ENCODE data around the gene HDGFL2. TPM values are rescaled to one million over a fixed set of nuclear protein-coding genes. Genes with fewer than 3 reads are reported as not detected.

Gene HDGFL2
- total and polyA plus RNA-seq, 2 of the 8 experiments (the other 6 are each of a cell fraction or from before 2014, with no cell fraction given) = 31.1 to 106 TPM

GRCh38 chr19:4449639-4450028 is 22.5 kb upstream of the HDGFL2 start:
- no peak overlapping the region for H3K27ac ChIP-seq (ENCODE audit: low read depth, low read length)
- H2BK20ac ChIP-seq (ENCODE audit: low read length) = no peak overlapping the region
- no peaks in the 10 kb centered on the region for H3K9me3 ChIP-seq (ENCODE audit: insufficient read depth in 2 of 2, low read depth in 1 of 2, low read length in 1 of 2)
- no peak overlapping the region for H2BK15ac ChIP-seq (ENCODE audit: low read length)
- no peaks in the 10 kb centered on the region for H3K79me2 ChIP-seq (ENCODE audit: control insufficient read depth in 1 of 2, insufficient read depth in 2 of 2, low read length in 2 of 2)
- H2AFZ ChIP-seq (ENCODE audit: low read length) = no peak overlapping the region
- no peak overlapping the region for H3K4me3 ChIP-seq (ENCODE audit: extremely low read depth in 1 of 4, insufficient read depth in 2 of 4, low read depth in 3 of 4, low read length in 4 of 4)
- no peak overlapping the region for H3K4ac ChIP-seq (replicated peaks; ENCODE audit: insufficient read length, low read depth, low read length)
- CTCF ChIA-PET (ENCODE audit: partially characterized antibody) = interaction anchor here (0.9 to 6.9 kb wide), 10 partner anchors 9 to 87 kb away, joined by 3 to 34 read pairs (median 4); partner anchors contain the start of gene CHAF1A
- no peaks in the 10 kb centered on the region; a peak in 3 of 7 replicates for H3K4me1 ChIP-seq (replicated peaks in 1 of 4; ENCODE audit: control insufficient read depth in 3 of 4, insufficient read depth in 4 of 4, low read length in 3 of 4)
- POLR2A ChIA-PET (ENCODE audit: partially characterized antibody) = interaction anchor here (0.8 to 58.1 kb wide), 6 partner anchors 22 to 81 kb away, joined by 3 to 1590 read pairs (median 3); partner anchors contain the start of genes CHAF1A, HDGFL2 and SH3GL1
- no peak overlapping the region for H2BK12ac ChIP-seq (ENCODE audit: low read depth, low read length)
- H4K20me1 ChIP-seq (replicated peaks in 1 of 2; ENCODE audit: control insufficient read depth in 1 of 2, insufficient read depth in 2 of 2, low read length in 2 of 2) = peaks cover 7 to 19% of the 10 kb centered on the region in 2 experiments
- H3K27me3 ChIP-seq (replicated peaks in 1 of 4; ENCODE audit: control insufficient read depth in 3 of 4, extremely low read depth in 1 of 4, insufficient read depth in 3 of 4, low read length in 3 of 4) = no peaks in the 10 kb centered on the region
- DNase-seq (ENCODE audit: low read depth in 1 of 2, low spot score in 2 of 2) = no peak
- H3K9ac ChIP-seq (replicated peaks in 1 of 4; ENCODE audit: extremely low read depth in 1 of 4, low read depth in 3 of 4, low read length in 3 of 4) = no peak overlapping the region
- no peak overlapping the region for H2BK5ac ChIP-seq (ENCODE audit: low read depth, low read length)
- H2BK120ac ChIP-seq (replicated peaks; ENCODE audit: low read depth, low read length) = no peak overlapping the region
- H4K8ac ChIP-seq (ENCODE audit: extremely low read depth, insufficient read depth, low read length) = no peak overlapping the region; the same call in 1 of the 2 replicates
- no peak for FAIRE-seq
- H3K79me1 ChIP-seq (ENCODE audit: low read depth, low read length) = no peaks in the 10 kb centered on the region
- H4K5ac ChIP-seq (ENCODE audit: insufficient read length, low read depth, low read length) = no peak overlapping the region
- H3K23ac ChIP-seq (ENCODE audit: insufficient read length) = no peak overlapping the region
- peaks cover 6 to 22% (median 12%) of the 10 kb centered on the region in 4 experiments; a peak in 7 of 8 replicates for H3K36me3 ChIP-seq (ENCODE audit: control insufficient read depth in 2 of 4, insufficient read depth in 4 of 4, low read length in 3 of 4)
- no peak overlapping the region for H2AK5ac ChIP-seq (ENCODE audit: low read depth, low read length)
- H3K23me2 ChIP-seq (ENCODE audit: low read depth, low read length) = no peaks in the 10 kb centered on the region
- H3K56ac ChIP-seq (replicated peaks; ENCODE audit: insufficient read length, low read depth, low read length) = no peak overlapping the region
- no peak for TF ChIP-seq SIN3A (conservative IDR thresholded peaks at IDR 0.05 in 1 of 2, IDR thresholded peaks at IDR 0.05 in 1 of 2; ENCODE audit: low read depth in 1 of 2, low read length in 2 of 2)
- peak in 1 of 2 experiments; percentile 44; a peak in 1 of 3 replicates for TF ChIP-seq POLR2A (IDR thresholded peaks at IDR 0.05; ENCODE audit: control extremely low read depth in 1 of 2, low read depth in 2 of 2, low read length in 2 of 2)
- H4K91ac ChIP-seq (replicated peaks; ENCODE audit: insufficient read length, low read length) = no peak overlapping the region
- no peak overlapping the region for H3K4me2 ChIP-seq (ENCODE audit: insufficient read depth in 1 of 2, low read depth in 2 of 2, low read length in 2 of 2)
- WGBS, 2 experiments (ENCODE audit: extremely low coverage in 1 of 2, insufficient coverage in 1 of 2, insufficient read length in 1 of 2, insufficient replicate concordance in 2 of 2, low coverage in 1 of 2, low lambda C conversion rate in 2 of 2, missing lambda C conversion rate in 1 of 2) = 93% methylated on average over 9 of the region's 9 CpGs; no CpG with 5 or more reads in 1 of the 2 experiments
- H3K14ac ChIP-seq (ENCODE audit: insufficient read length) = no peak overlapping the region
- no peak overlapping the region for H3K18ac ChIP-seq (ENCODE audit: extremely low read depth, low read length)
